Vagina (tissue), 2 donors: ENCODE results near the gene MPHOSPH9. TPM values are rescaled to one million over a fixed set of nuclear protein-coding genes. Genes with fewer than 3 reads are reported as not detected.

Experiments
- DNase-seq, 2 donors: peaks; one replicate each; pipeline ENCODE4 v3.0.0-alpha.2; 2017; ENCODE audit errors: extremely low spot score in 2 of 2
- H3K27ac ChIP-seq: fragments of 200-600 bp; sonication (generic); one replicate; pipeline ENCODE4 v1.5.1; 2019
- H3K27me3 ChIP-seq: fragments of 200-600 bp; sonication (generic); one replicate; pipeline ENCODE4 v1.5.1; 2019
- H3K36me3 ChIP-seq, 2 donors: fragments of 200-600 bp; sonication (generic); one replicate each; pipeline ENCODE4 v1.5.1; 2017 to 2019
- H3K4me1 ChIP-seq: fragments of 200-600 bp; sonication (generic); one replicate; pipeline ENCODE4 v1.5.1; 2019
- H3K4me3 ChIP-seq, 2 donors: fragments of 200-600 bp; sonication (generic); 1 replicate in 1 of 2; 2 replicates in 1 of 2; pipeline ENCODE4 v1.5.1; 2016 to 2019
- H3K9me3 ChIP-seq: fragments of 200-600 bp; sonication (generic); one replicate; pipeline ENCODE4 v1.5.1; 2019
- POLR2A ChIP-seq, 2 donors: fragments of 450-650 bp; IDR thresholded peaks; one replicate each; pipeline ENCODE4 v1.6.1; 2017; ENCODE audit warnings: antibody characterized with exemption in 2 of 2, mild to moderate bottlenecking in 2 of 2, moderate library complexity in 2 of 2
- POLR2AphosphoS5 ChIP-seq, 2 donors: sonication (generic); formaldehyde crosslinking; IDR thresholded peaks; one replicate each; pipeline ENCODE4 v1.9.0; 2017; ENCODE audit warnings: antibody characterized with exemption in 2 of 2, mild to moderate bottlenecking in 2 of 2, low read depth in 1 of 2; ENCODE audit not compliant: insufficient read depth in 1 of 2
- intact Hi-C: fragments of 100-400 bp; cut with DNase I; formaldehyde crosslinking; loops from one replicate; pipeline ENCODE4 v1.15.1; 2023
- total RNA-seq: library from RNA; depleted of rRNA; stranded (reverse); fragments of >200 nt; gene quantifications from one replicate; pipeline ENCODE4 v1.2.3, GENCODE V29; 2016
- TF ChIP-seq, protein P1 (sequence below), 3 experiments: fragments of 450-650 bp in 2 of 3; fragments of 200-600 bp in 1 of 3; sonication (generic) in 1 of 3; IDR thresholded peaks; one replicate each; pipeline ENCODE4 v1.5.1; 2017 to 2019; ENCODE audit warnings: antibody characterized with exemption in 3 of 3, mild to moderate bottlenecking in 2 of 3, moderate library complexity in 2 of 3

The MPHOSPH9 gene
- total RNA-seq, 1 donor from 2014 or later = 17.9 TPM

DNA sequence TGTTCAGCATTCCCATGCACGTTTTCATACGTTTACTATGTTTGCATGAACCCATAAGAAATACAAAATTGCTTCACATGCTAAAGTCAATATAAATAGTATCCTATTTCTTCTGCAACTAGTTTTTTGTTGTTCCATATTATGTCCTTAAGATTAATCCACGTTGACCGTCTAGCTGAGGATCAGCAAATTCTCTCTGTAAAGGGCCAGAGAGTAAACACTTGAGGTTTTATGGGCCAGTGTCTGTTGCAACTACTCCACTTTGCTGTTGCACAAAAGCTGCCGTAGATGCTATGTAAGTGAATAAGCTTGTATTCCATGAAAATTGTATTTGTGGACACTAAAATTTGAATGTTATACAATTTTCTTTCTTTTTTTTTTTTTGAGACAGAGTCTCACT, 61.0 kb downstream of the MPHOSPH9 start:
- no peak for TF ChIP-seq POLR2A (IDR thresholded peaks at IDR 0.05)
- no peak for TF ChIP-seq POLR2AphosphoS5 (IDR thresholded peaks at IDR 0.05; ENCODE audit: insufficient read depth in 1 of 2, low read depth in 1 of 2)
- TF ChIP-seq, protein P1, sequence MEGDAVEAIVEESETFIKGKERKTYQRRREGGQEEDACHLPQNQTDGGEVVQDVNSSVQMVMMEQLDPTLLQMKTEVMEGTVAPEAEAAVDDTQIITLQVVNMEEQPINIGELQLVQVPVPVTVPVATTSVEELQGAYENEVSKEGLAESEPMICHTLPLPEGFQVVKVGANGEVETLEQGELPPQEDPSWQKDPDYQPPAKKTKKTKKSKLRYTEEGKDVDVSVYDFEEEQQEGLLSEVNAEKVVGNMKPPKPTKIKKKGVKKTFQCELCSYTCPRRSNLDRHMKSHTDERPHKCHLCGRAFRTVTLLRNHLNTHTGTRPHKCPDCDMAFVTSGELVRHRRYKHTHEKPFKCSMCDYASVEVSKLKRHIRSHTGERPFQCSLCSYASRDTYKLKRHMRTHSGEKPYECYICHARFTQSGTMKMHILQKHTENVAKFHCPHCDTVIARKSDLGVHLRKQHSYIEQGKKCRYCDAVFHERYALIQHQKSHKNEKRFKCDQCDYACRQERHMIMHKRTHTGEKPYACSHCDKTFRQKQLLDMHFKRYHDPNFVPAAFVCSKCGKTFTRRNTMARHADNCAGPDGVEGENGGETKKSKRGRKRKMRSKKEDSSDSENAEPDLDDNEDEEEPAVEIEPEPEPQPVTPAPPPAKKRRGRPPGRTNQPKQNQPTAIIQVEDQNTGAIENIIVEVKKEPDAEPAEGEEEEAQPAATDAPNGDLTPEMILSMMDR (IDR thresholded peaks at IDR 0.05) = no peak
- intact Hi-C loops = no loop called here
- no peak for DNase-seq
- H3K36me3 ChIP-seq = peaks cover 0 to 11% of the 10 kb centered on the region in 2 donors
- H3K9me3 ChIP-seq = no peaks in the 10 kb centered on the region
- no peaks in the 10 kb centered on the region for H3K27me3 ChIP-seq
- H3K4me1 ChIP-seq = no peaks in the 10 kb centered on the region
- no peak overlapping the region for H3K27ac ChIP-seq
- no peak overlapping the region for H3K4me3 ChIP-seq

- no peak for DNase-seq
- Histone ChIP-seq H3K4me3 (no peak overlapping the region), H3K27me3 (no peaks in the 10 kb centered on the region), H3K9me3 (no peaks in the 10 kb centered on the region), H3K36me3 (peaks cover 0 to 3% of the 10 kb centered on the region in 2 donors), H3K4me1 (no peaks in the 10 kb centered on the region), H3K27ac (no peak overlapping the region)
- TF ChIP-seq, protein P1 (IDR thresholded peaks at IDR 0.05) = no peak
- no peak for TF ChIP-seq POLR2A (IDR thresholded peaks at IDR 0.05)
- intact Hi-C loops = no loop called here
These were observed 65.6 kb downstream of the MPHOSPH9 start for GRCh38 chr12:123167329-123167728.

DNA sequence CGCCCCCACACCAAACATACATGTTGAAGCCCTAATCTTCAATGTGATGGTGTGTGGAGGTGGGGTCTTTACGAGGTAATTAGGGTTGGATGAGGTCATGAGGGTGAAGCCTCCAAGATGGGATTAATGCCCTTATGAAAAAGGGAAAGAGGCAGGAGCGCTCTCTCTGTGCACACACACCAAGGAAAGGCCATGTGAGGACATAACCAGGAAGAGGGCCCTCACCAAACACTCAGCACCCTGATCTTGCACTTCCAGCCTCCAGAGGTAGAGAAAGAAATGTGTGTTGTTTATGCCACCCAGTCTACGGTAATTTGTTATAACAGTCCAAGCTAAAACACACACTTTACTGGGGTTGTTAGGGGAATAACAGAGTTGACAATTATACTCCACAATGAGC, 67.4 kb downstream of the MPHOSPH9 start:
- TF ChIP-seq POLR2AphosphoS5 (IDR thresholded peaks at IDR 0.05; ENCODE audit: insufficient read depth in 1 of 2, low read depth in 1 of 2) = no peak
- TF ChIP-seq, protein P1 (IDR thresholded peaks at IDR 0.05) = no peak
- no peak for TF ChIP-seq POLR2A (IDR thresholded peaks at IDR 0.05)
- Histone ChIP-seq H3K36me3 (peaks cover 0 to 3% of the 10 kb centered on the region in 2 donors), H3K9me3 (no peaks in the 10 kb centered on the region), H3K4me1 (no peaks in the 10 kb centered on the region), H3K27me3 (no peaks in the 10 kb centered on the region), H3K4me3 (no peak overlapping the region), H3K27ac (no peak overlapping the region)
- DNase-seq = no peak
- intact Hi-C loops = no loop called here

DNA sequence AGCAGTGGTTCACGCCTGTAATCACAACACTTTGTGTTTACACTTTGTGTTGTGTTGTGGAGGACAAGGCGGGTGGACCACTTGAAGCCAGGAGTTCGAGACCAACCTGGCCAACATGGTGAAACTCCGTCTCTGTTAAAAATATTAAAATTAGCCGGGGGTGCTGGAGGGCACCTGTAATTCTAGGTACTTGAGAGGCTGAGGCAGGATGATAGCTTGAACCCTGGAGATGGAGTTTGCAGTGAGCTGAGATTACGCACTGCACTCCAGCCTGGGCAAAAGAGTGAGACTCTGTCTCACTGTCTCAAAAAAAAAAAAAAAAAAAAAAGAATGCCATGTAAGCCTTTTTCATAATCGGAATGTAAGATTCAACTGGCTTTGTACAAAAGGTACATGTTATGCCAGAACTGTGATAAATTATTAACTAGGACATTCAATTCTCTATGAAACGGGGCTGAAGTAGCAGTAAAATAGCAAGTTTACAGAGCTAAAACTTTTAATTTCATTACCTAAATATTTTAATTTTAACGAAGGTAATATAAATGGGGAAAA, 68.2 kb downstream of the MPHOSPH9 start:
- intact Hi-C loops = loop anchor here (5.0 kb wide), 1 partner anchor 177 kb away; no protein-coding TSS in a partner anchor
- TF ChIP-seq, protein P1 (IDR thresholded peaks at IDR 0.05) = no peak
- Histone ChIP-seq H3K27ac (no peak overlapping the region), H3K4me1 (no peaks in the 10 kb centered on the region), H3K36me3 (peaks cover 0 to 3% of the 10 kb centered on the region in 2 donors), H3K27me3 (no peaks in the 10 kb centered on the region), H3K9me3 (no peaks in the 10 kb centered on the region), H3K4me3 (no peak overlapping the region)
- no peak for DNase-seq

- Histone ChIP-seq H3K9me3 (no peaks in the 10 kb centered on the region), H3K4me1 (no peaks in the 10 kb centered on the region), H3K36me3 (peaks cover 0 to 3% of the 10 kb centered on the region in 2 donors), H3K4me3 (no peak overlapping the region), H3K27ac (no peak overlapping the region), H3K27me3 (no peaks in the 10 kb centered on the region)
- TF ChIP-seq POLR2AphosphoS5 (IDR thresholded peaks at IDR 0.05; ENCODE audit: insufficient read depth in 1 of 2, low read depth in 1 of 2) (no peak), POLR2A (IDR thresholded peaks at IDR 0.05) (no peak)
- TF ChIP-seq, protein P1 (IDR thresholded peaks at IDR 0.05) = no peak
- no peak for DNase-seq
- intact Hi-C loops = loop anchor here (5.0 kb wide), 1 partner anchor 177 kb away; no protein-coding TSS in a partner anchor
These were observed 68.7 kb downstream of the MPHOSPH9 start for GRCh38 chr12:123164222-123164621.
